Endothelial cell of umbilical vein (primary cell): ENCODE results near the gene DLG5.

Experiments
- EZH2 ChIP-seq: IDR thresholded peaks from 2 replicates; pipeline ENCODE4 v1.6.1; 2012; ENCODE audit warnings: borderline replicate concordance, low read depth, mild to moderate bottlenecking, moderate library complexity, low read length, inconsistent platforms; ENCODE audit not compliant: severe bottlenecking
- FOS ChIP-seq: IDR thresholded peaks from 2 replicates; pipeline ENCODE4 v1.6.1; 2011; ENCODE audit warnings: mild to moderate bottlenecking, low read length, moderate library complexity, borderline replicate concordance; ENCODE audit not compliant: insufficient read depth
- POLR2A ChIP-seq: IDR thresholded peaks from 2 replicates; pipeline ENCODE4 v1.6.1; 2012; ENCODE audit warnings: low read depth, mild to moderate bottlenecking, control low read depth, low read length
- POLR2AphosphoS5 ChIP-seq: IDR thresholded peaks from 2 replicates; pipeline ENCODE4 v1.6.1; 2012; ENCODE audit warnings: low read depth, mild to moderate bottlenecking, control low read depth, low read length, moderate library complexity; ENCODE audit not compliant: insufficient read depth
- TF ChIP-seq, protein P1 (sequence below), 2 donors: IDR thresholded peaks; 1 replicate in 1 of 2; 2 replicates in 1 of 2; pipeline ENCODE4 v1.5.1; 2011; ENCODE audit warnings: low read length in 2 of 2, mild to moderate bottlenecking in 2 of 2, moderate library complexity in 2 of 2, control low read depth in 1 of 2, inconsistent platforms in 1 of 2, low read depth in 1 of 2; ENCODE audit not compliant: insufficient read depth in 1 of 2; ENCODE audit errors: extremely low read depth in 1 of 2

DNA sequence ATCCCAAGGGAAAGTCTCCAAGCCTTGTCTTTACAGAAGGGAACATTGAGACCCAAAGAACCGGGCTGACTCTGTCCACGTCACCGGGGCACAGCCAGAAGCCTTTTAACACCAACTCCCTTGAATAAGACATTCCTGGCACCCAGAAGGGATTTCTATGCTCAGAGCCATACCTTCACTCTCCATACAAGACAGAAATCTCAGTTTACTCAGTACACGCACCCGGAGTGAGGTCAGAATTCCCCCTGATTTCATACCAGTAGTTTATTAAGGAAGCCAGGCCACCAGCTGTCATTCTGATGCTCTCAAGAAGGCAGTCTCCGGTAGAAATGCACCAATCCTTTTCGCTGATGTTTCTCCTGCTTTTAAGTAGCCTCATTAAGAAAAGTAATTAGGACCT lies 154.7 kb downstream of the DLG5 start:
- TF ChIP-seq, protein P1, sequence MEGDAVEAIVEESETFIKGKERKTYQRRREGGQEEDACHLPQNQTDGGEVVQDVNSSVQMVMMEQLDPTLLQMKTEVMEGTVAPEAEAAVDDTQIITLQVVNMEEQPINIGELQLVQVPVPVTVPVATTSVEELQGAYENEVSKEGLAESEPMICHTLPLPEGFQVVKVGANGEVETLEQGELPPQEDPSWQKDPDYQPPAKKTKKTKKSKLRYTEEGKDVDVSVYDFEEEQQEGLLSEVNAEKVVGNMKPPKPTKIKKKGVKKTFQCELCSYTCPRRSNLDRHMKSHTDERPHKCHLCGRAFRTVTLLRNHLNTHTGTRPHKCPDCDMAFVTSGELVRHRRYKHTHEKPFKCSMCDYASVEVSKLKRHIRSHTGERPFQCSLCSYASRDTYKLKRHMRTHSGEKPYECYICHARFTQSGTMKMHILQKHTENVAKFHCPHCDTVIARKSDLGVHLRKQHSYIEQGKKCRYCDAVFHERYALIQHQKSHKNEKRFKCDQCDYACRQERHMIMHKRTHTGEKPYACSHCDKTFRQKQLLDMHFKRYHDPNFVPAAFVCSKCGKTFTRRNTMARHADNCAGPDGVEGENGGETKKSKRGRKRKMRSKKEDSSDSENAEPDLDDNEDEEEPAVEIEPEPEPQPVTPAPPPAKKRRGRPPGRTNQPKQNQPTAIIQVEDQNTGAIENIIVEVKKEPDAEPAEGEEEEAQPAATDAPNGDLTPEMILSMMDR (IDR thresholded peaks at IDR 0.05; ENCODE audit: extremely low read depth in 1 of 2, insufficient read depth in 1 of 2, low read depth in 1 of 2, low read length in 2 of 2): no peak
- TF ChIP-seq FOS: no peak
- no peak for TF ChIP-seq POLR2A
- no peak for TF ChIP-seq EZH2
- no peak for TF ChIP-seq POLR2AphosphoS5
